Fibroblast of lung (primary cell): ENCODE data around the gene CENPU. TPM values are rescaled to one million over a fixed set of nuclear protein-coding genes. Genes with fewer than 3 reads are reported as not detected.
"Not testable (repeated sequence)": the region's sequence is repeated elsewhere in the genome, so short reads cannot be mapped to it uniquely, and the experiment has no call there.

Experiments used
- DNase-seq, 2 donors: peaks; one replicate each; pipeline versions ENCODE4 v3.0.0 to v3.0.0-alpha.2; 2010; ENCODE audit warnings: low read depth in 2 of 2
- H2AFZ ChIP-seq: 2 replicates; pipeline ENCODE4 v1.5.1; 2012; ENCODE audit warnings: low read length, control low read depth, inconsistent platforms
- H3K27ac ChIP-seq: 2 replicates; pipeline ENCODE4 v1.5.1; 2011; ENCODE audit warnings: low read length, control low read depth; ENCODE audit not compliant: insufficient read depth
- H3K27me3 ChIP-seq: 2 replicates; pipeline ENCODE4 v1.5.1; 2011; ENCODE audit warnings: mild to moderate bottlenecking, low read length; ENCODE audit not compliant: control insufficient read depth, insufficient read depth
- H3K36me3 ChIP-seq: 2 replicates; pipeline ENCODE4 v1.5.1; 2011; ENCODE audit warnings: low read length; ENCODE audit not compliant: control insufficient read depth, insufficient read depth
- H3K4me1 ChIP-seq: 2 replicates; pipeline ENCODE4 v1.5.1; 2011; ENCODE audit warnings: low read length; ENCODE audit not compliant: control insufficient read depth, insufficient read depth; ENCODE audit errors: extremely low read depth
- H3K4me2 ChIP-seq: 2 replicates; pipeline ENCODE4 v1.5.1; 2011; ENCODE audit warnings: low read length, control low read depth; ENCODE audit not compliant: insufficient read depth; ENCODE audit errors: extremely low read depth
- H3K4me3 ChIP-seq, 4 experiments: fragments of 200-600 bp in 1 of 4; sonication (generic) in 1 of 4; replicated peaks in 1 of 4; 2 replicates each; pipeline ENCODE4 v1.5.1; 2011 to 2016; ENCODE audit warnings: low read length in 4 of 4, low read depth in 3 of 4, mild to moderate bottlenecking in 3 of 4, control low read depth in 2 of 4, inconsistent platforms in 1 of 4, mixed read lengths in 1 of 4; ENCODE audit not compliant: insufficient read depth in 1 of 4; ENCODE audit errors: control extremely low read depth in 1 of 4
- H3K79me2 ChIP-seq: 2 replicates; pipeline ENCODE4 v1.5.1; 2012; ENCODE audit warnings: mild to moderate bottlenecking, low read length, inconsistent platforms; ENCODE audit not compliant: control insufficient read depth, insufficient read depth
- H3K9ac ChIP-seq: 2 replicates; pipeline ENCODE4 v1.5.1; 2011; ENCODE audit warnings: mild to moderate bottlenecking, low read length, control low read depth; ENCODE audit not compliant: insufficient read depth
- H3K9me3 ChIP-seq: 2 replicates; pipeline ENCODE4 v1.5.1; 2012; ENCODE audit warnings: low read depth, low read length; ENCODE audit not compliant: control insufficient read depth, insufficient read depth
- H4K20me1 ChIP-seq: 2 replicates; pipeline ENCODE4 v1.5.1; 2011; ENCODE audit warnings: low read length; ENCODE audit not compliant: control insufficient read depth, insufficient read depth; ENCODE audit errors: extremely low read depth
- EZH2 ChIP-seq: IDR thresholded peaks from 2 replicates; pipeline ENCODE4 v1.5.1; 2012; ENCODE audit warnings: low read length, control low read depth, mild to moderate bottlenecking; ENCODE audit errors: missing control alignments
- polyA minus RNA-seq: library from RNA; depleted of rRNA, polyadenylated mRNA; stranded (reverse); fragments of >200 nt; gene quantifications from 2 replicates; pipeline ENCODE4 v1.2.3, GENCODE V29; 2011; ENCODE audit warnings: low replicate concordance
- polyA plus RNA-seq, 2 donors: library from polyadenylated mRNA; depleted of rRNA in 1 of 2; stranded (reverse) in 1 of 2; unstranded in 1 of 2; fragments of >200 nt; gene quantifications; 2 replicates each; pipeline ENCODE4 v1.2.1, GENCODE V29; 2011 to 2012; ENCODE audit warnings: missing spikeins in 1 of 2
- total RNA-seq: library from RNA; depleted of rRNA; stranded (reverse); fragments of >200 nt; gene quantifications from 2 replicates; pipeline ENCODE4 v1.2.1, GENCODE V29; 2014
- TF ChIP-seq, protein P1 (sequence below), 2 donors: IDR thresholded peaks in 1 of 2; conservative IDR thresholded peaks in 1 of 2; 1 replicate in 1 of 2; 2 replicates in 1 of 2; pipeline ENCODE4 v1.5.1; 2011 to 2012; ENCODE audit warnings: low read length in 2 of 2, control low read depth in 1 of 2, inconsistent platforms in 1 of 2, low read depth in 1 of 2, mild to moderate bottlenecking in 1 of 2

Gene CENPU, protein sequence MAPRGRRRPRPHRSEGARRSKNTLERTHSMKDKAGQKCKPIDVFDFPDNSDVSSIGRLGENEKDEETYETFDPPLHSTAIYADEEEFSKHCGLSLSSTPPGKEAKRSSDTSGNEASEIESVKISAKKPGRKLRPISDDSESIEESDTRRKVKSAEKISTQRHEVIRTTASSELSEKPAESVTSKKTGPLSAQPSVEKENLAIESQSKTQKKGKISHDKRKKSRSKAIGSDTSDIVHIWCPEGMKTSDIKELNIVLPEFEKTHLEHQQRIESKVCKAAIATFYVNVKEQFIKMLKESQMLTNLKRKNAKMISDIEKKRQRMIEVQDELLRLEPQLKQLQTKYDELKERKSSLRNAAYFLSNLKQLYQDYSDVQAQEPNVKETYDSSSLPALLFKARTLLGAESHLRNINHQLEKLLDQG
- total RNA-seq (1.8 and 6.4 TPM in 2 replicates), polyA plus RNA-seq (15.5 and 26.9 TPM in 2 replicates), polyA minus RNA-seq (2.6 TPM in 1 of 2 replicates, not detected in the other)
- 10.2 and 20.0 TPM in 2 replicates for polyA plus RNA-seq (2012)

DNA sequence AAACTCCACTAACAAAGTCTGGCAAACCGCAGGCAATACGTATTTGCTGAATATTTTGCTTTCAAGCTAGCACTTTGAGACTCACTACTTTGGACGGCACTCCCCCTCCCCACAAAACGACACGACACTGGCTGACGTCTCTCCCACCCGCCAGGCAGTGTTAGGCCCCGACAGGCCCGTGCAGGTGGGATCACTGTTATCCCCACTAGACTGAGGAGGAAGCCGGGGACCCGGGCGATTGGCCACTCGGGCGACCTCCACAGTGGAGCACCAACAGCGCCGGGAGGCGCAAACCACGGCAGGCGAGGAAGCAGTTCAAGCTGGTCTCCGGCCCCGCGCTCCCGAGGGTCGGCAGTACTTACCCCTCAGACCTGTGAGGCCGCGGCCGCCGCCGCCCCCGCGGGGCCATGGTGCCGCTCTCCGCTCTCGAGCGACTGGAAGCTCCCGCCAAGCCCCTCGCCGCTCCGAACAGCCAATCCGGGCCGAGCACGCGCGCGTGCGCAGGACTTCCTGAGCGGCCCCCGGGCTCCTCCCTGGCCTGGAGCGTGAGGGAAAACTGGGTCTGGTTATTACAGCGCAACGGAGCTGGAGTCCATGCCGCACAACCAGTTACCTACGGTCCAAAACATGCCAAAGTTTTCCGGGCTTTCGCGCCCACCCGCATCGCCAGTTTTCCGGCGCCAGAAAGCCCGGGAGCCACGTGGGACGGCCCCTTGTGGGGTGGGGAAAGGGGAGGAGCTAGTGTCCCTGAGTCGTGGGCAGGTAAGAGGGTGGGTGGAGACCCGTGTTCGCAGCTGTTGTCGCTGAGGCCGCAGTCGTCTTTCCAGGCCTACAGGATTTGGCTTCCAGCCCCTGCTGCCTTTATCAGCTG is at the start of gene CENPU:
CENPU (minus strand) TSS at position 443 of the 871 bp plus-strand sequence; CDS start at position 409, 34 bp downstream.
- peak; percentile 99 for DNase-seq
- Histone ChIP-seq H3K36me3 (no peaks in the 10 kb centered on the region), H3K9ac (peak within 1 kb of the TSS; percentile 63), H2AFZ (peak within 1 kb of the TSS; percentile 98), H3K27me3 (no peaks in the 10 kb centered on the region), H3K4me2 (peak within 1 kb of the TSS; percentile 97), H3K4me1 (peaks cover 2% of the 10 kb centered on the region), H4K20me1 (no peaks in the 10 kb centered on the region), H3K79me2 (peaks cover 24% of the 10 kb centered on the region), H3K27ac (peak within 1 kb of the TSS; percentile 82), H3K9me3 (no peaks in the 10 kb centered on the region), H3K4me3 (peak within 1 kb of the TSS; percentile 83 to 98 (median 95))
- TF ChIP-seq EZH2, result no peak
- TF ChIP-seq, protein P1, sequence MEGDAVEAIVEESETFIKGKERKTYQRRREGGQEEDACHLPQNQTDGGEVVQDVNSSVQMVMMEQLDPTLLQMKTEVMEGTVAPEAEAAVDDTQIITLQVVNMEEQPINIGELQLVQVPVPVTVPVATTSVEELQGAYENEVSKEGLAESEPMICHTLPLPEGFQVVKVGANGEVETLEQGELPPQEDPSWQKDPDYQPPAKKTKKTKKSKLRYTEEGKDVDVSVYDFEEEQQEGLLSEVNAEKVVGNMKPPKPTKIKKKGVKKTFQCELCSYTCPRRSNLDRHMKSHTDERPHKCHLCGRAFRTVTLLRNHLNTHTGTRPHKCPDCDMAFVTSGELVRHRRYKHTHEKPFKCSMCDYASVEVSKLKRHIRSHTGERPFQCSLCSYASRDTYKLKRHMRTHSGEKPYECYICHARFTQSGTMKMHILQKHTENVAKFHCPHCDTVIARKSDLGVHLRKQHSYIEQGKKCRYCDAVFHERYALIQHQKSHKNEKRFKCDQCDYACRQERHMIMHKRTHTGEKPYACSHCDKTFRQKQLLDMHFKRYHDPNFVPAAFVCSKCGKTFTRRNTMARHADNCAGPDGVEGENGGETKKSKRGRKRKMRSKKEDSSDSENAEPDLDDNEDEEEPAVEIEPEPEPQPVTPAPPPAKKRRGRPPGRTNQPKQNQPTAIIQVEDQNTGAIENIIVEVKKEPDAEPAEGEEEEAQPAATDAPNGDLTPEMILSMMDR (conservative IDR thresholded peaks at IDR 0.05 in 1 of 2, IDR thresholded peaks at IDR 0.05 in 1 of 2; ENCODE audit: low read depth in 1 of 2, low read length in 2 of 2), result no peak

DNA sequence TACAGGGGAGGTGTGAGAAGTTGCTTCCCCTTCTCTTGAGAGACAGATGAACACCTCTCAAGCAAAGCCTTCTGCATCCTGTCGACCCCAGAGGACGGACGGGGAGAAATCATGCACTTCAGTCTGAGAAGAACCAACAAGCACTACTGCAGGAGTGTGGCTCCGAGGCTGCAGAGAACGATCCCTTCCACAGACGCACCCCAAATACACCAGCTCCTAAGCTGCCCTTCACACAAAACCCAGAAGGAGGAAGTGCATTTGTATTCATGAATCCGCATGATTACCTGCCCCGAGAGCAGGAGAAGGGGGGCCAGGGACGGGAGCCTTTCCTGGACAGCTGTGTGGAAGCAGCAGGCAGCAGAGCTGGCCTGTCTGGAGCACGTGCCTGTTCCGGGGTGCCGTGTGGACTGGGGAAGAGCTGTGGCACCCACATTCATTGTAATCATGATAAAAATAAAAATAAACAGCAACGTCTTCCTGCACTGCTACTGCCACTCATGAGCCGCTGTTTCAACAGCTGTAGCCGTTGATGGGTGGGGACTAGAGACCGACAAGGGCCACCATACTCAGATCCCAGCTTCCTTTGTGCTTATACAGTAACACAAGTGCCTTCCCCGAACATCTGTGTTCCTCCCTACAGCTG is 49.0 kb upstream of the CENPU start:
- H3K4me2 ChIP-seq, result no peak overlapping the region
- H3K79me2 ChIP-seq, result no peaks in the 10 kb centered on the region
- no peaks in the 10 kb centered on the region for H3K27me3 ChIP-seq
- no peak overlapping the region for H3K4me3 ChIP-seq
- no peak overlapping the region for H2AFZ ChIP-seq
- H3K4me1 ChIP-seq, result no peaks in the 10 kb centered on the region
- no peak for DNase-seq
- TF ChIP-seq EZH2, result no peak
- TF ChIP-seq, protein P1 (conservative IDR thresholded peaks at IDR 0.05 in 1 of 2, IDR thresholded peaks at IDR 0.05 in 1 of 2; ENCODE audit: low read depth in 1 of 2, low read length in 2 of 2), result no peak
- no peaks in the 10 kb centered on the region for H3K9me3 ChIP-seq
- no peaks in the 10 kb centered on the region for H3K36me3 ChIP-seq
- H3K9ac ChIP-seq, result no peak overlapping the region
- no peaks in the 10 kb centered on the region for H4K20me1 ChIP-seq
- no peak overlapping the region for H3K27ac ChIP-seq

DNA sequence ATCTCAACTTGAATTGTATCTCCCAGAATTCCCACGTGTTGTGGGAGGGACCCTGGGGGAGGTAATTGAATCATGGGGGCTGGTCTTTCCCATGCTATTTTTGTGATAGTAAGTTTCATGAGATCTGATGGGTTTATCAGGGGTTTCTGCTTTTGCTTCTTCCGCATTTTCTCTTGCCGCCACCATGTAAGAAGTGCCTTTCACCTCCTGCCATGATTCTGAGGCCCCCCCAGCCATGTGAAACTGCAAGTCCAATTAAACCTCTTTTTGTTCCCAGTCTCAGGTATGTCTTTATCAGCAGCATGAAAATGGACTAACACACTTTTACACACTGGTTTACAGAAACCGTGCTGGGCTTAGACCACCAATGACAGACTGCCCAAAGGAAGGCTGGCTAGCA is 45.3 kb upstream of the CENPU start:
- H3K79me2 ChIP-seq, H3K4me3 ChIP-seq, H4K20me1 ChIP-seq, DNase-seq, H3K4me1 ChIP-seq, H3K4me2 ChIP-seq, H2AFZ ChIP-seq, H3K27ac ChIP-seq, H3K27me3 ChIP-seq, H3K36me3 ChIP-seq, H3K9ac ChIP-seq, H3K9me3 ChIP-seq: not testable (repeated sequence)
